ENCODE measurements around the gene ZNF239.

GRCh38 chr10:43591303-43591904, 17.0 kb upstream of the ZNF239 start:
- TF ChIP-seq, protein P1, sequence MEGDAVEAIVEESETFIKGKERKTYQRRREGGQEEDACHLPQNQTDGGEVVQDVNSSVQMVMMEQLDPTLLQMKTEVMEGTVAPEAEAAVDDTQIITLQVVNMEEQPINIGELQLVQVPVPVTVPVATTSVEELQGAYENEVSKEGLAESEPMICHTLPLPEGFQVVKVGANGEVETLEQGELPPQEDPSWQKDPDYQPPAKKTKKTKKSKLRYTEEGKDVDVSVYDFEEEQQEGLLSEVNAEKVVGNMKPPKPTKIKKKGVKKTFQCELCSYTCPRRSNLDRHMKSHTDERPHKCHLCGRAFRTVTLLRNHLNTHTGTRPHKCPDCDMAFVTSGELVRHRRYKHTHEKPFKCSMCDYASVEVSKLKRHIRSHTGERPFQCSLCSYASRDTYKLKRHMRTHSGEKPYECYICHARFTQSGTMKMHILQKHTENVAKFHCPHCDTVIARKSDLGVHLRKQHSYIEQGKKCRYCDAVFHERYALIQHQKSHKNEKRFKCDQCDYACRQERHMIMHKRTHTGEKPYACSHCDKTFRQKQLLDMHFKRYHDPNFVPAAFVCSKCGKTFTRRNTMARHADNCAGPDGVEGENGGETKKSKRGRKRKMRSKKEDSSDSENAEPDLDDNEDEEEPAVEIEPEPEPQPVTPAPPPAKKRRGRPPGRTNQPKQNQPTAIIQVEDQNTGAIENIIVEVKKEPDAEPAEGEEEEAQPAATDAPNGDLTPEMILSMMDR (IDR thresholded peaks at IDR 0.05): no peak
- TF ChIP-seq JUN (CRISPR knock-in tag; IDR thresholded peaks at IDR 0.05): no peak
- no peak for TF ChIP-seq MAX (CRISPR knock-in tag; IDR thresholded peaks at IDR 0.05)
- no peak for TF ChIP-seq NFYB (CRISPR knock-in tag; conservative IDR thresholded peaks at IDR 0.05; ENCODE audit: low read depth)

Measured in WTC11 (cell line).